ENCODE results near the gene CYBB. TPM values are rescaled to one million over a fixed set of nuclear protein-coding genes. Genes with fewer than 3 reads are reported as not detected.

CYBB gene
- polyA plus RNA-seq, 1 of the 3 experiments (the other 2 are of a cell fraction), result not detected

DNA sequence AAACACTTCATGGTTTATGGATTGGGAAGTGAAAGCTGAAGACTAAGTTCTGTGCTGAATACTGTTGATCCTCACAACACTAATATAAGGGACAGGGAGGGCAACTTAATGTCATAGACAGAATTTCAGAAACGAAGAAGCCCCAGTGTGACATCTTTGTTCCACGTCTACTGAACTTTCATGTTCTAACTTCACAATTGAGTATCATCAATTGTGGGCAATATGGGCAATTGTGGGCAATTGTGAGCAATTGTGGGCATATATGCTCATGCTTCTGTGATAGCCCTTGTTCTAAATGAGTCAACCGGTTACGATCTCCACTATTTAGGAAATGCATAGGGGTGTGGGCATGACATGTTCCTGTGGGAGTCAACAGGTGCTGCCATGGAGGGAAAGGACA, 33.7 kb downstream of the CYBB start:
- Histone ChIP-seq H3K4me3 (ENCODE audit: low read depth in 2 of 2, low read length in 1 of 2) (no peak overlapping the region), H3K79me2 (ENCODE audit: insufficient read depth) (no peaks in the 10 kb centered on the region), H4K20me1 (ENCODE audit: insufficient read depth) (no peaks in the 10 kb centered on the region), H3F3A (replicated peaks; ENCODE audit: insufficient read depth) (no peaks in the 10 kb centered on the region), H3K9me3 (no peaks in the 10 kb centered on the region), H3K36me3 (replicated peaks in 1 of 2; ENCODE audit: control insufficient read depth in 1 of 2, insufficient read depth in 2 of 2, low read length in 1 of 2) (no peaks in the 10 kb centered on the region), H2AFZ (ENCODE audit: low read depth) (no peak overlapping the region), H3K27ac (ENCODE audit: low read depth in 2 of 2, low read length in 1 of 2) (no peak overlapping the region), H3K27me3 (ENCODE audit: insufficient read depth) (peaks cover 13% of the 10 kb centered on the region; the same call in 1 of the 2 replicates), H3K9ac (no peak overlapping the region), H3K4me1 (ENCODE audit: control insufficient read depth in 1 of 2, insufficient read depth in 2 of 2, low read depth in 1 of 2, low read length in 1 of 2) (no peaks in the 10 kb centered on the region), H3K4me2 (no peak overlapping the region), H3K9me2 (no peaks in the 10 kb centered on the region)
- ChIA-PET POLR2A (no interaction called here), CTCF (interaction anchor here (1.8 kb wide), 1 partner anchor 12 kb away, joined by 5 read pairs; no protein-coding TSS in a partner anchor)
- WGBS (ENCODE audit: low lambda C conversion rate), result 35% methylated on average over 4 of the region's 4 CpGs
- TF ChIP-seq RFX5 (IDR thresholded peaks at IDR 0.05; ENCODE audit: low read length) (no peak), ELF1 (IDR thresholded peaks at IDR 0.05) (no peak), MXI1 (IDR thresholded peaks at IDR 0.05; ENCODE audit: low read depth, low read length) (no peak), RCOR1 (IDR thresholded peaks at IDR 0.05; ENCODE audit: low read length) (no peak), GATA2 (CRISPR knock-in tag; IDR thresholded peaks at IDR 0.05) (no peak), FOXJ3 (CRISPR knock-in tag; IDR thresholded peaks at IDR 0.05) (no peak), FOXM1 (IDR thresholded peaks at IDR 0.05; ENCODE audit: low read depth) (no peak)
- TF ChIP-seq, protein P1, sequence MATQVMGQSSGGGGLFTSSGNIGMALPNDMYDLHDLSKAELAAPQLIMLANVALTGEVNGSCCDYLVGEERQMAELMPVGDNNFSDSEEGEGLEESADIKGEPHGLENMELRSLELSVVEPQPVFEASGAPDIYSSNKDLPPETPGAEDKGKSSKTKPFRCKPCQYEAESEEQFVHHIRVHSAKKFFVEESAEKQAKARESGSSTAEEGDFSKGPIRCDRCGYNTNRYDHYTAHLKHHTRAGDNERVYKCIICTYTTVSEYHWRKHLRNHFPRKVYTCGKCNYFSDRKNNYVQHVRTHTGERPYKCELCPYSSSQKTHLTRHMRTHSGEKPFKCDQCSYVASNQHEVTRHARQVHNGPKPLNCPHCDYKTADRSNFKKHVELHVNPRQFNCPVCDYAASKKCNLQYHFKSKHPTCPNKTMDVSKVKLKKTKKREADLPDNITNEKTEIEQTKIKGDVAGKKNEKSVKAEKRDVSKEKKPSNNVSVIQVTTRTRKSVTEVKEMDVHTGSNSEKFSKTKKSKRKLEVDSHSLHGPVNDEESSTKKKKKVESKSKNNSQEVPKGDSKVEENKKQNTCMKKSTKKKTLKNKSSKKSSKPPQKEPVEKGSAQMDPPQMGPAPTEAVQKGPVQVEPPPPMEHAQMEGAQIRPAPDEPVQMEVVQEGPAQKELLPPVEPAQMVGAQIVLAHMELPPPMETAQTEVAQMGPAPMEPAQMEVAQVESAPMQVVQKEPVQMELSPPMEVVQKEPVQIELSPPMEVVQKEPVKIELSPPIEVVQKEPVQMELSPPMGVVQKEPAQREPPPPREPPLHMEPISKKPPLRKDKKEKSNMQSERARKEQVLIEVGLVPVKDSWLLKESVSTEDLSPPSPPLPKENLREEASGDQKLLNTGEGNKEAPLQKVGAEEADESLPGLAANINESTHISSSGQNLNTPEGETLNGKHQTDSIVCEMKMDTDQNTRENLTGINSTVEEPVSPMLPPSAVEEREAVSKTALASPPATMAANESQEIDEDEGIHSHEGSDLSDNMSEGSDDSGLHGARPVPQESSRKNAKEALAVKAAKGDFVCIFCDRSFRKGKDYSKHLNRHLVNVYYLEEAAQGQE (IDR thresholded peaks at IDR 0.05; ENCODE audit: low read depth, low read length), result no peak
- DNase-seq, result no peak

DNA sequence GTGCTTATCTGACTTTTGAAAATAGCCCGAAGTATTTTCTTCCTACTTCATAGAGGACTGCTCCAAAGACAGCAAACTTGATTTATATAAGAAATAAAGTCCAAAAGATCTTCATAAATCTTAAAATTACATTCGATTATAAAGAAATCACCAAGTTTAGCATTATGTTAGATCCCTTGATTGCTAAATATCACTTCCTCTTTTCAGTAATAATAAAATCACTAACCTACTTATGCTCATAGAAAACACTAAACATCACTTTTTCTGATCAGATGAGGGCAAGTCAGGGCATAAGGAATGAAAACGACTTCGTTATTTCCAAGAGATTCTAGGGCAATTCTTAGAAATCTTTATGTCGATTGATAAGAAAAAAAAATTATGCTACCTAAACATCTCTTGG, 35.5 kb downstream of the CYBB start:
- WGBS (ENCODE audit: low lambda C conversion rate), result 7% methylated on average over 5 of the region's 5 CpGs
- TF ChIP-seq, protein P2, sequence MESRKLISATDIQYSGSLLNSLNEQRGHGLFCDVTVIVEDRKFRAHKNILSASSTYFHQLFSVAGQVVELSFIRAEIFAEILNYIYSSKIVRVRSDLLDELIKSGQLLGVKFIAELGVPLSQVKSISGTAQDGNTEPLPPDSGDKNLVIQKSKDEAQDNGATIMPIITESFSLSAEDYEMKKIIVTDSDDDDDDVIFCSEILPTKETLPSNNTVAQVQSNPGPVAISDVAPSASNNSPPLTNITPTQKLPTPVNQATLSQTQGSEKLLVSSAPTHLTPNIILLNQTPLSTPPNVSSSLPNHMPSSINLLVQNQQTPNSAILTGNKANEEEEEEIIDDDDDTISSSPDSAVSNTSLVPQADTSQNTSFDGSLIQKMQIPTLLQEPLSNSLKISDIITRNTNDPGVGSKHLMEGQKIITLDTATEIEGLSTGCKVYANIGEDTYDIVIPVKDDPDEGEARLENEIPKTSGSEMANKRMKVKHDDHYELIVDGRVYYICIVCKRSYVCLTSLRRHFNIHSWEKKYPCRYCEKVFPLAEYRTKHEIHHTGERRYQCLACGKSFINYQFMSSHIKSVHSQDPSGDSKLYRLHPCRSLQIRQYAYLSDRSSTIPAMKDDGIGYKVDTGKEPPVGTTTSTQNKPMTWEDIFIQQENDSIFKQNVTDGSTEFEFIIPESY (IDR thresholded peaks at IDR 0.05; ENCODE audit: borderline replicate concordance, low read depth), result no peak
- no peak for TF ChIP-seq SMC3 (IDR thresholded peaks at IDR 0.05; ENCODE audit: low read depth, low read length)
- TF ChIP-seq EZH2phosphoT487 (IDR thresholded peaks at IDR 0.05; ENCODE audit: borderline replicate concordance, low read depth), result no peak
- TF ChIP-seq NRF1 (IDR thresholded peaks at IDR 0.05; ENCODE audit: low read depth, low read length), result no peak
- TF ChIP-seq, protein P3, sequence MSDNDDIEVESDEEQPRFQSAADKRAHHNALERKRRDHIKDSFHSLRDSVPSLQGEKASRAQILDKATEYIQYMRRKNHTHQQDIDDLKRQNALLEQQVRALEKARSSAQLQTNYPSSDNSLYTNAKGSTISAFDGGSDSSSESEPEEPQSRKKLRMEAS (IDR thresholded peaks at IDR 0.05; ENCODE audit: low read depth), result no peak
- TF ChIP-seq TCF12 (IDR thresholded peaks at IDR 0.05), result no peak
- TF ChIP-seq RAD21 (IDR thresholded peaks at IDR 0.05; ENCODE audit: low read length), result no peak
- TF ChIP-seq, protein P4, sequence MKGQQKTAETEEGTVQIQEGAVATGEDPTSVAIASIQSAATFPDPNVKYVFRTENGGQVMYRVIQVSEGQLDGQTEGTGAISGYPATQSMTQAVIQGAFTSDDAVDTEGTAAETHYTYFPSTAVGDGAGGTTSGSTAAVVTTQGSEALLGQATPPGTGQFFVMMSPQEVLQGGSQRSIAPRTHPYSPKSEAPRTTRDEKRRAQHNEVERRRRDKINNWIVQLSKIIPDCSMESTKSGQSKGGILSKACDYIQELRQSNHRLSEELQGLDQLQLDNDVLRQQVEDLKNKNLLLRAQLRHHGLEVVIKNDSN (IDR thresholded peaks at IDR 0.05; ENCODE audit: borderline replicate concordance, low read depth), result no peak
- no peak for TF ChIP-seq FOSL2 (IDR thresholded peaks at IDR 0.05; ENCODE audit: borderline replicate concordance, low read depth)
- TF ChIP-seq FOXM1 (IDR thresholded peaks at IDR 0.05; ENCODE audit: low read depth), result no peak
- no peak for TF ChIP-seq TAF1 (IDR thresholded peaks at IDR 0.05; ENCODE audit: borderline replicate concordance, low read depth, low read length)
- TF ChIP-seq RCOR1 (IDR thresholded peaks at IDR 0.05; ENCODE audit: low read length), result no peak
- TF ChIP-seq, protein P5, sequence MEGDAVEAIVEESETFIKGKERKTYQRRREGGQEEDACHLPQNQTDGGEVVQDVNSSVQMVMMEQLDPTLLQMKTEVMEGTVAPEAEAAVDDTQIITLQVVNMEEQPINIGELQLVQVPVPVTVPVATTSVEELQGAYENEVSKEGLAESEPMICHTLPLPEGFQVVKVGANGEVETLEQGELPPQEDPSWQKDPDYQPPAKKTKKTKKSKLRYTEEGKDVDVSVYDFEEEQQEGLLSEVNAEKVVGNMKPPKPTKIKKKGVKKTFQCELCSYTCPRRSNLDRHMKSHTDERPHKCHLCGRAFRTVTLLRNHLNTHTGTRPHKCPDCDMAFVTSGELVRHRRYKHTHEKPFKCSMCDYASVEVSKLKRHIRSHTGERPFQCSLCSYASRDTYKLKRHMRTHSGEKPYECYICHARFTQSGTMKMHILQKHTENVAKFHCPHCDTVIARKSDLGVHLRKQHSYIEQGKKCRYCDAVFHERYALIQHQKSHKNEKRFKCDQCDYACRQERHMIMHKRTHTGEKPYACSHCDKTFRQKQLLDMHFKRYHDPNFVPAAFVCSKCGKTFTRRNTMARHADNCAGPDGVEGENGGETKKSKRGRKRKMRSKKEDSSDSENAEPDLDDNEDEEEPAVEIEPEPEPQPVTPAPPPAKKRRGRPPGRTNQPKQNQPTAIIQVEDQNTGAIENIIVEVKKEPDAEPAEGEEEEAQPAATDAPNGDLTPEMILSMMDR (IDR thresholded peaks at IDR 0.05), result no peak
- TF ChIP-seq MEF2A (IDR thresholded peaks at IDR 0.05; ENCODE audit: borderline replicate concordance, low read depth), result no peak
- no peak for TF ChIP-seq TEAD4 (IDR thresholded peaks at IDR 0.05; ENCODE audit: borderline replicate concordance, insufficient read depth)
- no peak for TF ChIP-seq GATA2 (CRISPR knock-in tag; IDR thresholded peaks at IDR 0.05)

More for the DNA sequence above, 35.5 kb downstream of the CYBB start:
- no peaks in the 10 kb centered on the region for H3K9me3 ChIP-seq
- no peaks in the 10 kb centered on the region for H3K79me2 ChIP-seq (ENCODE audit: insufficient read depth)
- H4K20me1 ChIP-seq (ENCODE audit: insufficient read depth), result no peaks in the 10 kb centered on the region
- ChIA-PET CTCF (interaction anchor here (1.2 to 2.0 kb wide), 2 partner anchors 9 to 70 kb away, joined by 4 to 12 read pairs; no protein-coding TSS in a partner anchor), POLR2A (no interaction called here)
- DNase-seq, result no peak
- no peaks in the 10 kb centered on the region for H3K9me2 ChIP-seq
- H3K4me1 ChIP-seq (ENCODE audit: control insufficient read depth in 1 of 2, insufficient read depth in 2 of 2, low read depth in 1 of 2, low read length in 1 of 2), result no peaks in the 10 kb centered on the region
- peaks cover 13% of the 10 kb centered on the region; the same call in 1 of the 2 replicates for H3K27me3 ChIP-seq (ENCODE audit: insufficient read depth)
- H2AFZ ChIP-seq (ENCODE audit: low read depth), result no peak overlapping the region
- no peak overlapping the region for H3K9ac ChIP-seq
- H3K4me2 ChIP-seq, result no peak overlapping the region
- no peaks in the 10 kb centered on the region for H3F3A ChIP-seq (replicated peaks; ENCODE audit: insufficient read depth)
- H3K27ac ChIP-seq (ENCODE audit: low read depth in 2 of 2, low read length in 1 of 2), result no peak overlapping the region
- H3K4me3 ChIP-seq (ENCODE audit: low read depth in 2 of 2, low read length in 1 of 2), result no peak overlapping the region
- no peaks in the 10 kb centered on the region for H3K36me3 ChIP-seq (replicated peaks in 1 of 2; ENCODE audit: control insufficient read depth in 1 of 2, insufficient read depth in 2 of 2, low read length in 1 of 2)

Measured in SK-N-SH (cell line).